Left ventricle myocardium inferior (tissue), 1 donor: Measurements from ENCODE around the gene SLX9. TPM values are rescaled to one million over a fixed set of nuclear protein-coding genes. Genes with fewer than 3 reads are reported as not detected.

Experiments used
- DNase-seq: peaks from one replicate; pipeline ENCODE4 v3.0.0-alpha.2; 2020
- H3K27ac ChIP-seq: fragments of 200-600 bp; replicated peaks from 2 replicates; pipeline ENCODE4 v1.8.0; 2021
- H3K27me3 ChIP-seq: fragments of 200-600 bp; 2 replicates; pipeline ENCODE4 v1.8.0; 2021; ENCODE audit warnings: low read depth
- H3K36me3 ChIP-seq: fragments of 200-600 bp; 2 replicates; pipeline ENCODE4 v1.8.0; 2021
- H3K4me1 ChIP-seq: fragments of 200-600 bp; 2 replicates; pipeline ENCODE4 v1.8.0; 2021
- H3K4me3 ChIP-seq: fragments of 200-600 bp; 2 replicates; pipeline ENCODE4 v1.8.0; 2021; ENCODE audit warnings: mild to moderate bottlenecking, moderate library complexity
- H3K9me3 ChIP-seq: fragments of 200-600 bp; replicated peaks from 2 replicates; pipeline ENCODE4 v1.8.0; 2021
- CTCF ChIP-seq: fragments of 200-600 bp; IDR thresholded peaks from 2 replicates; pipeline ENCODE4 v1.8.0; 2021; ENCODE audit warnings: antibody characterized with exemption, mild to moderate bottlenecking, borderline replicate concordance
- intact Hi-C: fragments of 100-400 bp; cut with micrococcal nuclease; formaldehyde crosslinking; loops from one replicate; pipeline ENCODE4 v1.11.0; 2022
- total RNA-seq: library from RNA; stranded (reverse); fragmentation: NEBNext Ultra II Directional; extraction: Animal tissue kit (Norgen Biotek cat#: 25700); gene quantifications from one replicate; pipeline ENCODE4 v1.2.1, GENCODE V29; 2021
- donor health status: DM: no; HTN: yes; CAD: no; lungs with severe emphysema.

SLX9 gene
- total RNA-seq, 1 donor from 2014 or later, result 70.7 TPM

DNA sequence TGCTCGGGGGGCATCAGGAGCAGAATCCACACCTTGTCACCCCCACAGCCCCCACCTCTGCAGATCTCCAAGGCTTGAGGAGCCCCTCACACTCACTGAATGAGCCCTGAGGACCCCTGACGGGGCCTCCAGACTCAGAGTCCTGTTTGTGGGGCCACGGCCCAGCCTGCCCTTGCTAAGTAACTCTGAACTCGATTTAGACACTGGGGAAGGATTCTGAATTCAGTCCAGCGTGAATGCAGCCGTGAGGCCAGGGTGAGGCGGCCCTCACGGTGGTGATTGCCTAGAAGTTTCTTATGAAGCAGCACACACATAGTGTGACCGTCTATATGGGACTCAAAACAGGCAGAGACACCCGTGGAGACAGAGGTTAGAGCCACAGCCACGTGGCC lies 75.6 kb downstream of the SLX9 start:
- H3K9me3 ChIP-seq, result no peaks in the 10 kb centered on the region
- H3K27ac ChIP-seq, result no peak overlapping the region
- TF ChIP-seq CTCF, result no peak
- intact Hi-C loops, result no loop called here
- no peaks in the 10 kb centered on the region for H3K36me3 ChIP-seq
- DNase-seq, result peak; percentile 8
- H3K4me3 ChIP-seq, result no peak overlapping the region
- H3K27me3 ChIP-seq, result no peaks in the 10 kb centered on the region
- peaks cover 46% of the 10 kb centered on the region for H3K4me1 ChIP-seq

- peak; percentile 13 for DNase-seq
- Histone ChIP-seq H3K27ac (no peak overlapping the region), H3K4me1 (peaks cover 51% of the 10 kb centered on the region), H3K27me3 (no peaks in the 10 kb centered on the region), H3K9me3 (no peaks in the 10 kb centered on the region), H3K36me3 (no peaks in the 10 kb centered on the region), H3K4me3 (no peak overlapping the region)
- intact Hi-C loops, result no loop called here
- TF ChIP-seq CTCF, result no peak
These were observed 76.2 kb downstream of the SLX9 start for GRCh38 chr21:45016031-45016405.

DNA sequence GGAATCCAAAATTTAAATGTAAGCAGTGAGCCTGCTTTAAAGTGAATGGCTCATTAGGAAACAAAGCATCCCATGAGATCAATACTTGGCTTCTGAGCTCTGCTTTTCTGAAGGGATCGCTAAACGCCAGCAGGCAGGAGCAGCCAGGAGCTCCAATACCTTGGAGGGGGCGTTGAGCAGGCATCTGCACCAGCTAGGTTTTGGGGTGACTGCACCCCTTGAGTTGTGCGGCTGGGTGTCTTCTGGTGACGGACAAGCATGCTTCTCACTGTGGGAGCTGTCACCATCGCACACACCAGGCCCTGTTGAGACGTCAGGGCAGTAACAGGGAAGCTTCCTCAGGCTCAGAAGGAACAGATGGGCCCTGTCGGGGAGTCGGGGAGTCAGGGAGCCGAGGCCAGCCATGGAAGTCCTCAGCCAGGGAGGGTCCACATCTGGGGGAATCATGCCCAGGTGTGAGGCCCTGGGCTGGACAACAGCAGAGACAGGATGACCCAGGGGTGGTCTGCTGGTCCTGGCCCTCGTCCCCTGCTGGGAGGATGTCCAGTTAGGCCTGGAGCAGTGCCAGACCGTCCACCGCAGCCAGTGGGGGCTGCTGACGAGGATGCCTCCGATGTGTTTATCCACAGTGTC lies 76.7 kb downstream of the SLX9 start:
- TF ChIP-seq CTCF, result no peak
- intact Hi-C loops, result no loop called here
- Histone ChIP-seq H3K4me1 (peaks cover 54% of the 10 kb centered on the region), H3K36me3 (no peaks in the 10 kb centered on the region), H3K27ac (no peak overlapping the region), H3K27me3 (no peaks in the 10 kb centered on the region), H3K9me3 (no peaks in the 10 kb centered on the region), H3K4me3 (no peak overlapping the region)
- peak; percentile 13 for DNase-seq

GRCh38 chr21:45017039-45017960 lies 77.5 kb downstream of the SLX9 start:
- TF ChIP-seq CTCF, result no peak
- H3K27me3 ChIP-seq, result no peaks in the 10 kb centered on the region
- H3K27ac ChIP-seq, result no peak overlapping the region
- H3K9me3 ChIP-seq, result no peaks in the 10 kb centered on the region
- no peaks in the 10 kb centered on the region for H3K36me3 ChIP-seq
- no peak for DNase-seq
- peaks cover 49% of the 10 kb centered on the region for H3K4me1 ChIP-seq
- H3K4me3 ChIP-seq, result no peak overlapping the region
- intact Hi-C loops, result no loop called here

DNA sequence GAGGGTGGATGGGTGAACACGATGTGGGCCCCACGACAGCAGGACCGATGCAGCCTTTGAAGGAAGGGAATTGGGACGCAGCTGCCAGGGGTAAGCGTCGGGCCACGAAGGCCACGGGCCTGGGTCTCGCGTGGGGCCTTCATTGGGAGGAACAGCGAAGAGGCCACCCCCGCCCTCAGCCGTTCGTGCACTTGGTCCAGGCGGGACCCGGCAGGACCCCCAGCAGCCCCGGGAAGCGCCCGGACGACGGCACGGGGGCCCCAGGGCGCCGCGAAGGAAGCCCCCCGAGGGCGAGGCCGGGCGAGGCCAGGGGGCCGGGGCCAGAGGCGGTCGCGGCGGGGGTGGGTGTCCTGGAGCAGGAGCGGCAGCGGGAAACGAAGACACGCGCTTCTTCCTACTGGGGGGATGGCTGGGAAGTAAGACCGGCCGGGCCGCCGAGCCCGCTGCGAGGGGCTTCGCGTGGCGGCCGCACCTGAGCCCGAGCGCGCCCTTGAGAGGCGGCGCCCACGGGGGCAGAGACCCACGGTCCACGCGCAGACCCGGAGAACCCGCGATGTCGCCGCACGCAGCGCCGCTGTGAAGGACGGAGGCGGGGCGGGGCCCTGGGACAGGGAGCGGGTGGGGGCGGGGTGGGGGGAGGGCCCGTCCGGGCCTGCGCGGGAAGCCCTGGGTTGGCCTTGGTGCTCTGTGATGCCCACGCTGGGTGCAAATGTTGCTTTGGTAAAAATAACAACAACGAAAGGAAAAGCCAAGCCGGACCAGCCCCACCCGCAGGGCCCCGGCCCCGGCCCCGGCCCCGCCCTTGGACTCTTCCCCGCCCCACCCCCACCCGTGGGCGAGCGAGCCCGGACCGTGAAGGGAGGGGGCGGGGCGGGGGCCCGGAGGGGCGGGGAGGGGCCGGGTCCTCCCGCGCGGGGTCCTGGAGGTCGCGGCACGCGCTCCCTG lies 78.6 kb downstream of the SLX9 start:
- peak; percentile 37 for DNase-seq
- H3K27ac ChIP-seq, result peak overlapping the region; percentile 75
- H3K36me3 ChIP-seq, result no peaks in the 10 kb centered on the region
- peak overlapping the region; percentile 67 for H3K4me3 ChIP-seq
- H3K27me3 ChIP-seq, result no peaks in the 10 kb centered on the region
- TF ChIP-seq CTCF, result no peak
- H3K4me1 ChIP-seq, result peaks cover 39% of the 10 kb centered on the region
- peaks cover 5% of the 10 kb centered on the region for H3K9me3 ChIP-seq
- intact Hi-C loops, result no loop called here
